ENCODE results near the gene ZFP91. TPM values are rescaled to one million over a fixed set of nuclear protein-coding genes. Genes with fewer than 3 reads are reported as not detected.

ZFP91 gene
- total RNA-seq, 1 experiment from 2014 or later, result 60.5 TPM

Other genes with a start within 250 kb of the ZFP91 start
- gene OR5B17, start 220.0 kb upstream of the ZFP91 start, total RNA-seq (2014; rRNA removed; shearing (Covaris generic)), result not detected in 2 replicates
- gene OR5B3, start 172.2 kb upstream of the ZFP91 start, total RNA-seq (2014; rRNA removed; shearing (Covaris generic)), result not detected in 2 replicates
- gene OR5B2, start 150.9 kb upstream of the ZFP91 start, total RNA-seq (2014; rRNA removed; shearing (Covaris generic)), result not detected in 2 replicates
- gene OR5B12, start 136.8 kb upstream of the ZFP91 start, total RNA-seq (2014; rRNA removed; shearing (Covaris generic)), result not detected in 2 replicates
- gene OR5B21, start 71.0 kb upstream of the ZFP91 start, total RNA-seq (2014; rRNA removed; shearing (Covaris generic)), result not detected in 2 replicates
- gene LPXN, start 3.2 kb upstream of the ZFP91 start, total RNA-seq (2014; rRNA removed; shearing (Covaris generic)), result 0.84 and 1.8 TPM in 2 replicates
- gene CNTF, start 43.6 kb downstream of the ZFP91 start, total RNA-seq (2014; rRNA removed; shearing (Covaris generic)), result 0.07 and 0.41 TPM in 2 replicates
- gene GLYAT, start 152.9 kb downstream of the ZFP91 start, total RNA-seq (2014; rRNA removed; shearing (Covaris generic)), result not detected in 2 replicates

All from A172 (cell line).